ENCODE results near the gene MEIOB.
A peak's percentile ranks its signal among the peaks of the same experiment; 100 is the strongest.

The MEIOB gene

DNA sequence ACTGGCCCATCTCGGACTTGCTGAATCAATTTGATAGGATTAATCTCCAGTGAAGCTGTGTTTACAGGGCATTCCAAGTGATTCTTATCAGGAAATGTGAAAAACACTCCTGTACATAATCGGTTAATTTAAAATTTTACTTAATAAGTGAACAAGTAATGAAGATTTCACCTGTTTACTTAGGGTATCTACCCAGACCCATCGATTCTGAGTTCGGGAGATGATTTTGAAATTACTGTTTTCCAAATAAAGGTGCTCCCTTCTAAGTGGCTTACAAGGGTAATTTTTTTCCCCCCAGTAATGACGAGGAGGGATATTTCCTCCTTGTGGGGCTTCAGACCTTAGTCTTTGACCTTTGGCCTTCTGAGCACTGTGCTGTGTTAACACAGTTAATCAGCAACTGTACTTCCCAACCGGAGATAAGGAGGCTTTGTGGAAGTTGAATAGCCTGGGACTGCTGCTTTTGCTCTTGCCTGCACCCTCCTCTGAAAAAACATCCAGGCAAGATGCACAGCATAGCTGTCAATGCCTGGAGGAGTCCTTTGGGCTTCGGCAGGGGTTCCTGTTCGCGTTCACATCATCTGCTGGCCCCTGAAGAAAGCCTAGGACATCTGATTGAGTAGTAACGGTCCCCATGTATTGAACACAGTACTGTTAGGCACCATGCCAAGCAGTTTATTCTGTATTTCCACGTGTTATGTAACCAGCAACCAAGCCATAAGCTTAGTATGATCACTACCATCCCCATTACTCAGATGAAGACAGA lies 43.1 kb downstream of the MEIOB start:
- no peak for DNase-seq (ENCODE audit: low read depth)

DNA sequence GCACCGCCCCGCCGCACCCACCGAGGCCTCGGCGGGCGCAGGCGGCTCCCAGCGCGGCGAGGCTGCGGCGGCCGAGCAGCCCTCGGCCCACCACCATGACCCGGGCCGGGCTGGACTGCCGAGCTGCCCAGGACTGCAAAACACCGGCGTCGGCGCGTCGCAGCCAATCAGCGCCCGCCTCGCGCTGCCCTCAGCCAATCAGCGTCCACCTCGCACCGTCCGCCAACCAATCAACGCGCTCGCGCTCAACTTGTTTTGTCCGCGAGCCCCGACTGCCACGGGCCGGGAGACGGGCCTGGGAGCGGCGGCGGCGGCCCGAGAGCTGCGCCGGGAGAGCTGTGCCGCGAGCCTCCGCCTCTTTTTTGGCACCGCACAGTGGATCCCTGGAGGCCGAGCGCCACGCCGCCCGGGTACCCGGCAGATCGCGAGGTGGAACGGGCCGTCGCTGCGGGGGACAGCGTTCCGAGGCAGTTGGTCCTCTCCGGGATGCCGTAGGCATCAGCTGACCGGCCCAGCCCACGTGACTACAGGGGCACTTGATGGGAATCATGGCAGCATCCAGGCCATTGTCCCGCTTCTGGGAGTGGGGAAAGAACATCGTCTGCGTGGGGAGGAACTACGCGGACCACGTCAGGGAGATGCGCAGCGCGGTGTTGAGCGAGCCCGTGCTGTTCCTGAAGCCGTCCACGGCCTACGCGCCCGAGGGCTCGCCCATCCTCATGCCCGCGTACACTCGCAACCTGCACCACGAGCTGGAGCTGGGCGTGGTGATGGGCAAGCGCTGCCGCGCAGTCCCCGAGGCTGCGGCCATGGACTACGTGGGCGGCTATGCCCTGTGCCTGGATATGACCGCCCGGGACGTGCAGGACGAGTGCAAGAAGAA lies 45.0 kb downstream of the MEIOB start, which contains the start of the genes FAHD1 and HAGH:
Gene FAHD1 (plus strand): TSS at position 516 of the 883 bp plus-strand sequence. CDS start 33 bp downstream, at position 549.
Gene HAGH (minus strand): TSS at position 135 of the 883 bp plus-strand sequence. CDS start 38 bp downstream, at position 97.
- DNase-seq (ENCODE audit: low read depth) = peak; percentile 80

DNA sequence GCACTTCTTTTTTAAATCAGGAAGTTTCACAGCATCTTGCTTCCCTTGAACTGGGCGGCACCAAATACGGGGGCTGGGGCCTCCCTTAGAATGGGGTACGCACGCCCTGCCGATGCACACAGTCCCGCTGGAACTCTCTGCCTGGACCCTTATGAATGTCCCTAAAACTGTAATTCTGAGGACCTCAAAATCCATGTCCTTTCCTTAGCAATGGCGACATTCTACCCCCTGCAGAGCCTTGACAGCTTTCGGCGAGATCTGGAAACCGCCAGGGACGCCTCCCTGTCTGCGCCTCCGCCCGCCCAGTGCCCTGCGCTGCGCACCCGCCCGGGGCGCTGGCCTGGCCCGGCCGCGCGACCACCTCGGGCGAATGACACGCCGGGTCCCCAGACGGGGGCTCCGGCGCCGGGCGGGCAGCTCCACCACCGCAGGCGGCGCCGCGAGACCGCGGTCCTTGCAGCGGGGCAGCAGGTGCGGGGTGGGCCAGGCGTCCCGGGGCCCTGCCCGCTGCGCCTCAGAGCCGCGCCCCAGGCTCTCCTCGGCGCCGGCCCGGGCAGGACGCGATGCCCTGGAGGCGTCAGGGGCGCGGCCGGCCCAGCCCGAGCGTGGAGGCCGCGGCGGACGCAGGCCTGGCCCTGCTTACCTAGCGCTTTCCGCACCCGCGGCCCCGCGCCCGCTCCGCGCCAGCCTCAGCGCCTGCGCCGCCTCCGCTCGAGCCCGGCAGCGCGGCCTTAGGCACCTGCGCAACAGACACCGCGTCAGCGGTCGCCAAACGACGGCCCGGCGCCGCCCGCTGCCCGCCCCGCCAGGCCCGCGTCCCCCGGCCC lies 45.9 kb downstream of the MEIOB start:
- peak; percentile 55 for DNase-seq (ENCODE audit: low read depth)

GRCh38 chr16:1825381-1825863 lies 46.5 kb downstream of the MEIOB start:
- no peak for DNase-seq (ENCODE audit: low read depth)

GRCh38 chr16:1823821-1824220 lies 48.1 kb downstream of the MEIOB start:
- DNase-seq (ENCODE audit: low read depth) = no peak

- DNase-seq (ENCODE audit: low read depth) = no peak
These were observed 49.2 kb downstream of the MEIOB start for GRCh38 chr16:1822801-1823200.

DNA sequence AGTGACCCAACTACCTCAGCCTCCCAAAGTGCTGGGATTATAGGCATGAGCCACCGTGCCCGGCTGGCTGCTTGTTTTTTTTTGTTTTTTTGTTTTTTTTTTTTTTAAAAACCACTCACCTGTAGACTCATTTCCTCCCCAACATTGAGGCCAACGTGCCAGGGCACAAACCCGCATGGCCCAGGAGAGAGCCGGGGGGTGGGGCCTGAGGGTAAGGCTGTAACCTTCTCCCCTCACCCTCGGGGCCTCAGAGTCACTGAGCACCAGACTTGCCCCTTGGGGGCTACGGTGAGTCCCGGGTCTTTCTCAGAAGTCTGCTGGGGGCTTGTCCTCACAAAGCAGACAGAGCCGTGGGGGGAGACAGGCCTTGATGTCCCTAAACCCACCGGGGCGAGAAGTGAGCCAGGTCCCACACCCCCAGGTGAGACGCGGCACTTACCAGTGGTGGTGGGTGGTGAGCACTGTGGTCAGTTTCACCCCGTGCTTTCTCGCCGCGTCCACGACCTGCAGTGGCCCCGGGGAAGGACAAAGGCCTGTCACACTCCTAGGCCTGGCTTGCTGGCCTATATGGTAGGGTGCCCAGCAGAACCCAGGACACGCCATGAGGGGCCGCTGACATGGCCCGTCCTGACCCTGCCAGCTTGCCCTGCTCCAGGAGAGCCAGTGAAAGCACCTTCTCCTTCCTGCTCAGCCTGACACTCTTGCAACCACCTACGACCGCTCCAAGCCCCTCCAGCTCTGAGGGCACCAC lies 49.9 kb downstream of the MEIOB start:
- DNase-seq (ENCODE audit: low read depth) = no peak

DNA sequence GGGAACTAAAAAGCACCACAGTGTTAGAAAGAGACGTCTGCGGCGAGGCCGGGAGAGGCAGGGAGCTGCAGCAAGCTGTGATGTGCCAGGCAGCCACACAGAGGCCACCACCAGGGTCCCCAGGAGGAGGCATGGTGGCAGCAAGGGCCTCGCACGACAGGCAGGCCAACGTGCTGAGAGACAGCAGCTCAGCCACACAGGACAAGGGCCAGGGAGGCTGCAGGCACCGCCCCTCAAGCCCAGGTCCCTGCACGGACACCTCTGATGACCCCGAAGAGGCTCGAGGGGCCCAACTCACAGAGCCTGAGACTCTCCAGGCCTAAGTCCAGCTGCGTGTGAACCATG lies 51.0 kb downstream of the MEIOB start:
- no peak for DNase-seq (ENCODE audit: low read depth)

DNA sequence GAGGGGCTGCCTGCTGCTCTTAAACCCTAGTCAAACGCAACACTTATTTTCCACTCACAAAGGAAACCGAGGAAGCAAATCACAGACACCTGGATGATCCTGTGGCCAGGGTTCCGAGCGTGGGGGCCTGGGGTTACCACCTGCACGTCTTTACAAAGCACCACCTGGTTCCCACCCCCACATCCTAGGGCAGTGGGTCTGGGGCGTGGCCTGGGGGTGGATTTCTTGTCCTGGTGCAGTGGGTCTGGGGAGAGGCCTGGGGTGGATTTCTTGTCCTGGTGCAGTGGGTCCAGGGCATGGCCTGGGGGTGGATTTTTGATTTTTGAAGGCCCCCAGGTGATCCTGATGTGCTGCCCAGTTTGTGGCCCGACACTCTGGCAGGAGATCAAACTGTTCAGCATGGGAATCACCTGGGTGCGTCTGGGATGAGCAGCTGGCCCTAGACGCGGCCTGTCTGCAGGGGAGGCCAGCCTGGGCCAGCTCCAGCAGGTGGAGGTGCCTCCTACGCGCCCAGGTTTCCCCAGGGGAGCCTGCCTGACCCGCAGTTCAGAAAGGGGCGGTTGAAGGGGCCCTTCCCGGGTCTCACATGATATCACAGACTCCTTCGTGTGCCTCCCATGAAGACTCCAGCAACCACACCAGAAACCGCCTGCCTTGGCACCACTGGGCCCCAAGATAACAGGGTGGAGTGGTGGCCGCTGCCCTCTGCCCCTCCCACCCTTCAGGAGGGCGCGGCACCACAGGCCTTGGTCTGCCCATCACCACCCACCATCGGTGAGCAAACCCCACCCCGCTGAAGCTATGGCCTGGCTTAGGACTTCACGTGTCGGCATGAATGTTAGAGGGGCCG lies 51.6 kb downstream of the MEIOB start:
- DNase-seq (ENCODE audit: low read depth) = no peak

DNA sequence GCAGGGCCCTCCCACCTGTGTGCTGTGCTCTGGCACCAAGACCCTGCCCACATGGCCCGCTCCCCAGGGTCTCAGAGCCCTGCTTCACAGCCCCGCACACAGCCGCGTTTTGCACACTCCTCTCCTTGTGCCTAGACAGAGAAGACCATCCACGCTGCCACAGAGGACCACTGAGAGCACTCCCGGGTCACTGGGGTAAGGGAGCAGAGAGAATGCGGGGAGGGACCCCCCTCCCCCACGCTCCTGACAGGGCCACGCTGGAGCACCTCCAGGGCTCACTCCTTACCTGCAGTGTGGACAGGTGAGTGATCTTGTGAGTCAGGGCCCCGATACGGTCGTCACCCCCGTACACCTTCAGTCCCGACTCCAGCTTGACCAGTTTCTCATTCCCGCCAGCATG lies 52.4 kb downstream of the MEIOB start:
- no peak for DNase-seq (ENCODE audit: low read depth)

- DNase-seq (ENCODE audit: low read depth) = no peak
These were observed 53.0 kb downstream of the MEIOB start for GRCh38 chr16:1818873-1819525.

GRCh38 chr16:1818204-1818872 lies 53.6 kb downstream of the MEIOB start:
- no peak for DNase-seq (ENCODE audit: low read depth)

GRCh38 chr16:1817716-1818115 lies 54.2 kb downstream of the MEIOB start:
- no peak for DNase-seq (ENCODE audit: low read depth)

DNA sequence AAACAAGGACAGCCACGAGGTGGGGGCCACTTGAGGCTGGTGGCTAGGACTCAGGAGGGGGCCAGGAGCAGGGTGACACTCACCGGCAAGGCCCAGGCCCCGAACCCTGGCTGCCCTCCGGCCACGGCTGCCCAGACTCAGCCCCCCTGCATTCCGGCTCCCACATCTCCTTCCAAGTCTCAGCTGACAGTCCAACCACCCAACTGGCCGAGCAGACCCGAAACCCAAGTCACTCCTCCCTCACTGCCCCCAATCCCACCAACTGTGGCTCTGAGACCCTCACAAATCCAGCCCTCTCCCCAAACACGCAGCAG lies 54.7 kb downstream of the MEIOB start:
- no peak for DNase-seq (ENCODE audit: low read depth)

- DNase-seq (ENCODE audit: low read depth) = no peak
These were observed 55.3 kb downstream of the MEIOB start for GRCh38 chr16:1816396-1817275.

GRCh38 chr16:1815461-1815860 lies 56.5 kb downstream of the MEIOB start:
- no peak for DNase-seq (ENCODE audit: low read depth)

GRCh38 chr16:1812732-1813163 lies 59.2 kb downstream of the MEIOB start:
- DNase-seq (ENCODE audit: low read depth) = peak; percentile 39

- no peak for DNase-seq (ENCODE audit: low read depth)
These were observed 61.4 kb downstream of the MEIOB start for GRCh38 chr16:1810536-1810935.
